Muscle of arm (tissue), 12 donors: ENCODE data around the gene OR2AG1. TPM values are rescaled to one million over a fixed set of nuclear protein-coding genes. Genes with fewer than 3 reads are reported as not detected.
"Not testable (repeated sequence)": the region's sequence is repeated elsewhere in the genome, so short reads cannot be mapped to it uniquely, and the experiment has no call there.

Source experiments
- DNase-seq: peaks from one replicate; pipeline ENCODE4 v3.0.0-alpha.2; 2013
- polyA plus RNA-seq, 12 donors: library from polyadenylated mRNA; unstranded; fragments of 120-200 nt; gene quantifications; one replicate each; pipeline ENCODE4 v1.2.1, GENCODE V29; 2013; ENCODE audit not compliant: insufficient read length in 12 of 12

The OR2AG1 gene
- polyA plus RNA-seq, 12 donors, result 0.03 TPM; not detected in 11

DNA sequence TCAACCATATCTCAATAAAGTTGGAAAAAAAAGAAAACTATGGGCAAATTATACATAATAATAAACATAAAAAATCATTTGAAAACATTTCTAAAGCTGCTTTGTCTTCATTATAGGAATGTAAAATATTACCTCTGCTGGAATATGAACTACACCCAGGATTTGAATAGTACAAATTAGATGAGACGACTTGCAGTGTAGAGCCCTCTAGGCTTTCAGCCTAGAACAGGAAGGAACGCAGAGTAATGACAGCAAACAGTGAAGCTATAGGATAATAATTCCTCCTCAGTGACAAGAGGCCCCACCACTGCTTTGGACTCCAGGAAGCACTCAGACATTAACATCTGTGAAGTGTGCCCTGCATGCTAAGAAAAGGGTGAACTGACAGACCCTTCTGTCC, 7.7 kb downstream of the OR2AG1 start:
- DNase-seq, result no peak

DNA sequence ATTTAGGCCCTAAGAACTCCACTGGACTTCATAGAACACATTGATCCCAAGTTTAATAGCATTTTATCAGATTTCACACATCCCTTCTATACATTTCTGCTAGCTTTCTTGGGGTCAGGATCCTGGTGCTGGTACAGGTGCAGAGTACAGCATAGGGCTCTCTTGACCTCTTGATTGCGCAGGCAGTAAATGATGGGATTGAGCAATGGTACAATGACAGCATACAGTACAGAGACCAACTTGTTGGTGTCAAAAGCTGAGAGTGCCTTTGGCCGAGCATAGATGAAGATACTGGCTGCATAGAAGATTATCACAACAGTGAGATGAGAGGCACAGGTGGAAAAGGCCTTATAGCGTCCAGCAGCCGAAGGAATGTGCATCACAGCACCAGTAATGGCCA, 11.8 kb downstream of the OR2AG1 start:
- DNase-seq, result no peak

DNA sequence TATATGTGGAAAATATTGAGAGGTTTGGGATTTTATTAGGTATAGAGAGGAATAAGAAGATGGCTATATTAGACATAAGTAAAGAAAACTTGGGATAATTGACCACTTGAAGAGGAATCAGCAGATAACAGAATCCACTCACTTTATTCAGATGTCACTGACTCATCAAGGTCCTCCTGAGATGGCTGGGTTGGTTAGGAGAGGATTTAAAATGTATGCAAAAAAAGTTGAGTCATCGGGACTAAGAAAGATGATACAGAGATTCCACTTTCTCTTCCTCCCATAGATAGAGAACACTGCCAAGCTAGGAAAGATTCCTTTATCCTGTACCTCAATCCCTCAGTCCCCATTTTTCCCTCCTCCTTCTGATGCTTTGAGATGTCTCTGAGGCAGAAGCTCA, 16.6 kb downstream of the OR2AG1 start, which contains the start of gene OR6A2:
TSS of gene OR6A2 (minus strand) at position 288 of the 400 bp plus-strand sequence. CDS start 3,981 bp downstream, outside the sequence.
- DNase-seq, result no peak

DNA sequence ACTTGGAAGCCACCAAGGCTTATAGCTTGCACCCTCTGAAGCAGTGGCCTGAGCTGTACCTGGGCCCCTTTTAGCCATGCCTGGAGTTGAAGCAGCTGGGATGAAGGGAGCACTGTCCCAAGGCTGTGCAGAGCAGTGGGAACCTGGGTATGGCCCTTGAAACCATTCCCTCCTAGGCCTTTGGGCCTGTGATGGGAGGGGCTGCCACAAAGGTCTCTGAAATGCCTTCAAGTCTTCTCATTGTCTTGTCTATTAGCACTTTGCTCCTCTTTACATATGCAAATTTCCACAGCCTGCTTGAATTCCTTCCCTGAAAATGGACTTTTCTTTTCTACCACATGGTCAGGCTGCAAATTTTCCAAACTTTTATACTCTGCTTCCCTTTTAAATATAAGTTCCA, 18.3 kb downstream of the OR2AG1 start:
- DNase-seq, result not testable (repeated sequence)

DNA sequence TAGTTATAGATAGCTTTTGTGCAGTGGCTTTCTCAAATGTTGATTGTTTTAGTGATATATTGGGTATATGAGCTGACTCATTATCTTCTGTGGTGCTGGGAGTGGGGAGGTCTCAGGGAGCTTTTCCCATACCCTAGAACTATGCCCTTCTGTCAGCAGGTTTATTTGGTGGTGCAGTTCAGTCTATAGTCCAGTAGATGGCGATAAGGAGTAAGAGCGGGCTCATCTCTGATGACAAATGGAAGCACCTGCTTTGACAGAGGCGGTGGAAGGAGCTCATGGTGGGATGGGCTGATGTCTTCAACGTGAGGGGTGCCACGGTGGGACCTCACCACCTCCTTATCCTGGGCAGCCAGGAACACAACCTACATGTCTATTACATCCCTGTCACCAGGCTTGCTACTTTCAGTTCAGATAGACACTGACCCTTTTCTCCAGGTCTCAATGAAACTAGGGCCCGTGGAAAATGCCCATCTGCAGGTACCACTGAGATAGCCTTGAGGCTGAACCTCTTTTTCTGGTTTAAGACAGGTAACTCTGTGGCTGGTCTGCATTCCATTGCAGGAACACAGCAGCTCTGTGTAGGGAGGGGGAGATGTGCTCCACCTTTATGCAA, 29.7 kb downstream of the OR2AG1 start:
- peak; percentile 8 for DNase-seq

DNA sequence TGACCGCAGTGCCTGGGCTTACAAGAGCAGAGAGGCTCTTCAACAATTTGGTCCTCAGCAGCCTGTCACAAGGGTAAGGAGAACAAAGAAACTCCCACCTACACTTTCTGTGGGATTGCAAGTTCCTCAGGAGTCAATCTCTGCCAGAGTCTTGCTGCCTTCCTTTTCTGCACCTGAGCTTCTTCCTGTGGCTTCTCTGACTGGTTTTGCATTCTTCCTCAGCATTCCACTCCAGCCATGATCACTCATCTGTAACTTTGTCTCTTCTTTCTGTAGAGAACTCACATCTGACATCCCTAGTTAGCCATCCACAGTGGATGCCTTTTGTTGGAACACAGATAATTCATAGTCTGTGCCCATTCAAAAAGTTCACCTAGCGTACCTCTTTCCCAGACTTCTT, 30.8 kb downstream of the OR2AG1 start:
- DNase-seq, result no peak

DNA sequence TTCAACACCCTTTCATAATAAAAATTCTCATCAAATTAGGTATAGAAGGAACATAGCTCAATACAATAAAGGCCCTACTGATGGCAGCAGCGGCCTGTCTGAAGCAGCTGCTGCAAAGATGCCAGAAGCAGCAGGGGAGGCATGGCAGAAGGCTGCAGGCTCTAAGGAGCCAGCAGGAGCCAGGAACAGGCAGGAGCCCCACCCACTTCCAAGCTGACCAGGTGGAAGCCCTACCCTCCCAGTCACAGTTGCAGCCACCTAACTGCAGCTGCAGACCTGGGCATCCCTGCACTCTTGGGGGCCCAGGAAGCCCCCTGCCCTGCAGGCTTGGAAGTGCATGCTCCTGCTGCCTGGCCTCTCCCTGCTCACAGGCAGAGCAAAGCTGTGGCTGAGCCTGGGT, 34.9 kb downstream of the OR2AG1 start:
- no peak for DNase-seq

DNA sequence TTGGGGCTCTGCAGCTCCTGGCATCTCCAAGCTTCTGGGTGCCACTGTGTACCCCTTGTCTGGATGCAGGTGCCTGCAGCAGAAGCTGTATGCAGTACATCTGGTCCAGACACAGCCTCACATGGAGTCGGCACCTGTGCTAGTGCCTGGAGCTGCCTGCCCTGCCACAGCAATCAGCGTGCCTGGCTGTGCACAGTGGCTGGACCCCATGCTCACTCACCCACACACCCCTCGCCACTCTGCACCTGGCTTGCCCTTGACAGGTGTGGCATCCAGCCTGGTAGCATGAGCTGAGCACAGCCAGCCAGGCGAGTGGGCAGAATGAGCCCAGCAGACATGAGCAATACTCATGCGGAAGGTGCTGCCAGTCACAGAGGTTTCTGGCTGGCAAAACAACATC, 36.1 kb downstream of the OR2AG1 start:
- no peak for DNase-seq

DNA sequence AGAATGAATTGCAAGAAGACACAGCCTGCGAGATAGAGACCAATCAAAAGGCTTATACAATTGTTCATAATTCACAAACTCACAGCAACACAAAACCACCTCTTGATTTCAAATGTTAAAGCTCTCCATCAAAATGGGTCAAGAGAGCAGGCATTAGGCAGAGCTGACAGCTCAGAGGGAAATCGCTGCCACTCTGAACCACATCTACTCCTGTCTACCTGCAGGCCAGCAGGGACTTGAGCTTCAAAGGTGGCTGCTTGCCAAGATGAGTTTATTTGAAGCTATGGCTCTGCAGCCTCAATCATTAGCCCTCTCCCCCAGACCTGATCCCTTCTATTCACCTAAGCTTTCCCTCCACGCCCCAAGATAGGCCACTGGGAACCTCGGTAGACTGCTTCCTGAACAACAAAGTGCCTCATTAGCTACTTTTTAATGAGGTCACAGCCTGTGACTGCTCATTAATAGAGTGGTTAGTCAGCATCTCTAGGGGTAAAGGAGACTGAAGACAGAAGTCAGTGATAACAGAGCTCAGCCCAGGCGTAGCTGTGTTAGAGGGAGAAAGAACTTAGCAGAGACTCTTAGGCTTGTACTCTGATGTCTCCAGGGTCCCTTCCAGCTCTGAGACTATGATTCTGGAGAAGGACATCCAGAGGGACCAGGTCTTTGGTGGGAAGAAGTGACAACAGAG, 41.5 kb downstream of the OR2AG1 start:
- DNase-seq, result no peak

DNA sequence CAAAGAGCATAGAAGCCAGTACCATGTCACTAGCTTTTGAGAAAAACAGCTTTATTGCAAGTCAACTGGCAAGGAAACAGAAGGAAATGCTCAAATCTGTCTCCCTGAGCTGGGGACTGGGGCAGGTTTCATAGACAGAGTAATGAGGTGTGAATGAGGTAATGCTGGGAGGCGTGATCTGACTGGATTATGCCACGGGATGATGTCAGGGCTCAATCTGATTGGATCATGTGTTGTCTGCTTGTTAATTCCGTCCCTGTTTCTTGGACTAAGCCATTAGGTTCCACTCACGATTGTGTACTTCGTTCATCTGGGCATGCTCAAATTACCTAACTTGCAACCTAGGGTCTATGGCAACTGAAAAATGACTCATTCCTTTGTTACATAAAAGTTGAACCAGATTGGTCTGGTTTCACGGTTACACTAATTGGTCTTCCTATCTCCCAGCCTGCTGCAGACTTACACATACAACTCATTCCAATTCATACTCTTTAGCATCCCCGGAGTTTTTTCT, 42.5 kb downstream of the OR2AG1 start:
- peak; percentile 38 for DNase-seq

DNA sequence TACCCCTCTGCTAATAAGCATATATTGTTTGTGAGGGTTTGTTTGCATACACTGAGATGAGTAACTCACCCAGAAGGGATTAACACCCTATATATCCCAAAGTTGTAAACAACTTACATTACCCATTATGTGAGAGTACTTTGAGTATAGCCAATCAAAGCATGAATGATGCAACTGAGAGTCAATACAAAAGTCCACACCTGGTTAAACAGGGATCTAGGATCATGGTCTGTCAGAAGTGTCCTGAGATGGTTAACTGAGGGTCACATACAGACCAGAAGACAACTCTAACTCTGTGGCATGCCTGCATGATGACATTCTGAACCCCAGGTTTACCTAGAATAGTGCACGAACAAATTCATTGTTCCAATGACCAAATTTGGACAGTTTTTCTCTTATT, 45.3 kb downstream of the OR2AG1 start:
- DNase-seq, result no peak

DNA sequence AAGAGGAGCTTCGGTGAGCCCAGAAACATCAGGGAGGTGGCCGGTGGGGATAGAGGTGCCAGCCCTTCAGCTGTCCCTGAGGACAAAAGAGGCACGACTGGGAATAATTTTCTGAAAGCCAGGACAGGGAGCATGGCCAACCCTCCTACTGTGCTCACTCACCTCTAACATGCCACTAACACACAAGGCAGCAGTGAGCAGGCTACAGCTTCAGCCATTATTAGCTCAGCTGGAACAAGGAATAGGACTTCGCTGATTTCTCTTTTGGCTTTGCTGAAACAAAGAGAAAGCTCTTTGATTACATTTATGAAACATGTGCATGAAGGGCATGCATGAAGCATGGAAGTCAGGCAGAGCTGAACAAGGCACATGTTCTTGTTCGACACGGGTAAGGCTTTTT, 50.5 kb downstream of the OR2AG1 start:
- DNase-seq, result no peak

DNA sequence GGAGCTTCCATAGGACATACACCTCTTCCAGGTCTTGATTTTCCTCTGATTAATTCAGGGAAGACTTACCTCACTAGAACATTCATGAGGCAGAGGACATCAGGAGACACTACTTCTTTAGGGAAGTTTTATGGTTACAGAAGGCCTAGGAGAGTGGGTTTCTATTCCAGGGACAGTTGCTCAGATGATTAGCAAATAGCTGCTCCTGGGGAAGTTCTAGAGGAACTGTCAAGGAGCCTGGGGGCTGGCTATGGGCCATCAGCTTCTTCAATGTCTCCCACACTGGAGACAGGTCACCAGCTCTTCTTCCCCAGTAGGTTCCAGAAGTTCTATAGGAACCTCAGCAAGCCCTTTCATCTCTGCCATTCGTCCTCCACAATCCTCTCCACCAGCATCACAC, 51.2 kb downstream of the OR2AG1 start:
- DNase-seq, result no peak

Other genes with a start within 250 kb of the OR2AG1 start
- 10 to 100 TPM in 11 of 12 donors, not detected in 1; 18.6 to 23.3 (median 19.2) TPM for gene RRP8, start 179.4 kb upstream of the OR2AG1 start, polyA plus RNA-seq
- 100 to 1,000 TPM in 11 of 12 donors, not detected in 1; 120 to 152 (median 136) TPM for gene ILK, start 179.2 kb upstream of the OR2AG1 start, polyA plus RNA-seq
- gene TAF10, start 170.8 kb upstream of the OR2AG1 start, polyA plus RNA-seq, result 100 to 1,000 TPM in 8 of 12 donors, 10 to 100 TPM in 3, not detected in 1; 54.3 to 126 (median 109) TPM
- 10 to 100 TPM in 11 of 12 donors, not detected in 1; 37.1 to 78.2 (median 41.9) TPM for gene TPP1, start 163.6 kb upstream of the OR2AG1 start, polyA plus RNA-seq
- 10 to 100 TPM in 11 of 12 donors, not detected in 1; 32.3 to 51.2 (median 39.6) TPM for gene DCHS1, start 127.2 kb upstream of the OR2AG1 start, polyA plus RNA-seq
- 10 to 100 TPM in 11 of 12 donors, not detected in 1; 53.7 to 70.9 (median 61.2) TPM for gene MRPL17, start 99.7 kb upstream of the OR2AG1 start, polyA plus RNA-seq
- gene OR2AG2, start 11.0 kb upstream of the OR2AG1 start, polyA plus RNA-seq, result under 1 TPM in 2 of 12 donors, not detected in 10; 0.04 to 0.21 TPM
- not detected for gene OR6A2, start 16.7 kb downstream of the OR2AG1 start, polyA plus RNA-seq
- gene OR10A5, start 62.7 kb downstream of the OR2AG1 start, polyA plus RNA-seq, result not detected
- gene OR10A2, start 80.0 kb downstream of the OR2AG1 start, polyA plus RNA-seq, result under 1 TPM in 1 of 12 donors, not detected in 11; 0.06 TPM
- not detected for gene OR10A4, start 93.6 kb downstream of the OR2AG1 start, polyA plus RNA-seq
- not detected for gene OR2D2, start 109.5 kb downstream of the OR2AG1 start, polyA plus RNA-seq
- not detected for gene OR2D3, start 138.0 kb downstream of the OR2AG1 start, polyA plus RNA-seq
- gene ZNF215, start 143.4 kb downstream of the OR2AG1 start, polyA plus RNA-seq, result 1 to 10 TPM in 7 of 12 donors, under 1 TPM in 3, not detected in 2; 0.48 to 2.9 (median 1.2) TPM
- 1 to 10 TPM in 10 of 12 donors, not detected in 2; 1.7 to 4.0 (median 2.5) TPM for gene ZNF214, start 237.3 kb downstream of the OR2AG1 start, polyA plus RNA-seq
- under 1 TPM in 7 of 12 donors, not detected in 5; 0.05 to 0.15 (median 0.08) TPM for gene NLRP14, start 237.5 kb downstream of the OR2AG1 start, polyA plus RNA-seq